K562 (cell line): ENCODE data around the gene STIL. TPM values are rescaled to one million over a fixed set of nuclear protein-coding genes. Genes with fewer than 3 reads are reported as not detected.
A peak's percentile ranks its signal among the peaks of the same experiment; 100 is the strongest.

ENCODE experiments used
- ATAC-seq: fragments of 200-7000 bp; cut with Tn5 transposase; 3 replicates; pipeline ENCODE4 v1.9.1; 2020; ENCODE audit warnings: moderate library complexity
- BruUV-seq: library from RNA; stranded (reverse); fragments of 400-500 nt; replicated peaks from 2 replicates; lab custom pipeline; 2021; lab: Mats Ljungman, UMichigan
- CTCF ChIA-PET: fragments of 300-600 bp; formaldehyde crosslinking; extraction: SDS; loops from one replicate; lab custom pipeline; 2021; ENCODE audit warnings: low intra/inter-chr PET ratio; lab: Yijun Ruan, JAX
- POLR2A ChIA-PET: fragments of 300-600, 350-650 bp; sonication (Branson Sonifier 250); formaldehyde crosslinking; extraction: SDS; loops from one replicate; lab custom pipeline; 2021; ENCODE audit warnings: antibody characterized with exemption, inconsistent platforms; lab: Yijun Ruan, JAX
- DNase-seq, 4 experiments: peaks; one replicate each; pipeline versions ENCODE4 v3.0.0 to v3.0.0-alpha.2; 2011 to 2018; ENCODE audit warnings: low spot score in 3 of 4, mixed read lengths in 3 of 4; ENCODE audit errors: extremely low read depth in 1 of 4
- FAIRE-seq: peaks from 2 replicates; lab custom pipeline; 2011; peaks lifted over from hg19 to GRCh38; lab: Jason Lieb, UNC
- H2AFZ ChIP-seq: 2 replicates; pipeline ENCODE4 v1.6.0; 2011; ENCODE audit warnings: low read depth, low read length, control low read depth, inconsistent platforms
- H3K27ac ChIP-seq: fragments of 200-600 bp; 3 replicates; pipeline ENCODE4 v1.8.0; 2011; ENCODE audit warnings: low read depth, mild to moderate bottlenecking, control low read depth, inconsistent platforms, low read length, moderate library complexity, mixed read lengths; ENCODE audit errors: extremely low read depth
- H3K27me3 ChIP-seq, 2 experiments: fragments of 300-600 bp in 1 of 2; 2 replicates in 1 of 2; 3 replicates in 1 of 2; pipeline versions ENCODE4 v1.6.0 to v1.8.0; 2011; ENCODE audit warnings: inconsistent platforms in 2 of 2, low read length in 2 of 2, mild to moderate bottlenecking in 1 of 2, mixed read lengths in 1 of 2, moderate library complexity in 1 of 2; ENCODE audit not compliant: control insufficient read depth in 2 of 2, insufficient read depth in 2 of 2
- H3K36me3 ChIP-seq: fragments of 300-600 bp; 3 replicates; pipeline ENCODE4 v1.8.0; 2011; ENCODE audit warnings: mild to moderate bottlenecking, low read length, inconsistent platforms; ENCODE audit not compliant: control insufficient read depth, insufficient read depth
- H3K4me1 ChIP-seq, 2 experiments: fragments of 200-600 bp in 1 of 2; replicated peaks in 1 of 2; 2 replicates in 1 of 2; 3 replicates in 1 of 2; pipeline versions ENCODE4 v1.5.1 to v1.8.0; 2011; ENCODE audit warnings: inconsistent platforms in 2 of 2, low read length in 2 of 2, mild to moderate bottlenecking in 1 of 2, mixed read lengths in 1 of 2, moderate library complexity in 1 of 2; ENCODE audit not compliant: control insufficient read depth in 2 of 2, insufficient read depth in 2 of 2
- H3K4me2 ChIP-seq: 2 replicates; pipeline ENCODE4 v1.6.1; 2011; ENCODE audit warnings: low read length, control low read depth, inconsistent platforms, mixed read lengths; ENCODE audit not compliant: insufficient read depth
- H3K4me3 ChIP-seq: fragments of 200-600 bp; sonication (generic), shearing (Covaris generic); 2 replicates; pipeline ENCODE4 v1.5.1; 2016; ENCODE audit warnings: control low read depth, inconsistent platforms
- H3K79me2 ChIP-seq: fragments of 200-600 bp; 3 replicates; pipeline ENCODE4 v1.8.0; 2011; ENCODE audit warnings: low read length, inconsistent platforms; ENCODE audit not compliant: control insufficient read depth, insufficient read depth
- H3K9ac ChIP-seq, 2 experiments: 2 replicates each; pipeline versions ENCODE4 v1.6.0 to v1.6.1; 2011; ENCODE audit warnings: low read depth in 2 of 2, low read length in 2 of 2, control low read depth in 1 of 2, inconsistent platforms in 1 of 2, mild to moderate bottlenecking in 1 of 2, mixed read lengths in 1 of 2; ENCODE audit not compliant: insufficient read depth in 1 of 2
- H3K9me1 ChIP-seq: one replicate; pipeline ENCODE4 v1.6.0; 2011; ENCODE audit warnings: inconsistent platforms, mild to moderate bottlenecking, low read length, moderate library complexity; ENCODE audit not compliant: control insufficient read depth, insufficient read depth
- H3K9me3 ChIP-seq: replicated peaks from 2 replicates; pipeline ENCODE4 v1.5.1; 2011; ENCODE audit warnings: low read depth, low read length, inconsistent platforms; ENCODE audit not compliant: control insufficient read depth, insufficient read depth
- H4K20me1 ChIP-seq: replicated peaks from 2 replicates; pipeline ENCODE4 v1.6.1; 2011; ENCODE audit warnings: low read length, inconsistent platforms, mixed read lengths; ENCODE audit not compliant: control insufficient read depth, insufficient read depth
- ARID2 ChIP-seq: fragments of 450-650 bp; IDR thresholded peaks from 2 replicates; pipeline ENCODE4 v1.6.1; 2017; ENCODE audit warnings: antibody characterized with exemption, mild to moderate bottlenecking
- EHMT2 ChIP-seq: fragments of 450-650 bp; IDR thresholded peaks from 2 replicates; pipeline ENCODE4 v1.6.1; 2018; ENCODE audit warnings: antibody characterized with exemption
- HDAC8 ChIP-seq: fragments of 450-650 bp; IDR thresholded peaks from 2 replicates; pipeline ENCODE4 v1.6.1; 2016; ENCODE audit warnings: mild to moderate bottlenecking, missing genetic modification characterization, moderate library complexity, missing compliant biosample characterization
- ILF3 ChIP-seq: fragments of 450-650 bp; IDR thresholded peaks from 2 replicates; pipeline ENCODE4 v1.6.1; 2018; ENCODE audit warnings: antibody characterized with exemption, mild to moderate bottlenecking, moderate library complexity, borderline replicate concordance
- ILK ChIP-seq: fragments of 450-650 bp; IDR thresholded peaks from 2 replicates; pipeline ENCODE4 v1.6.1; 2016; ENCODE audit warnings: missing genetic modification characterization, low read depth, mild to moderate bottlenecking, missing compliant biosample characterization, moderate library complexity, borderline replicate concordance
- MAFF ChIP-seq: IDR thresholded peaks from 2 replicates; pipeline ENCODE4 v1.6.1; 2012; ENCODE audit warnings: low read length, improper control_type of control experiment
- MAFK ChIP-seq: IDR thresholded peaks from 2 replicates; pipeline ENCODE4 v1.6.1; 2011; ENCODE audit warnings: low read length, improper control_type of control experiment
- MITF ChIP-seq: IDR thresholded peaks from 2 replicates; pipeline ENCODE4 v1.6.1; 2014; ENCODE audit warnings: antibody characterized with exemption
- ZBTB26 ChIP-seq: fragments of 450-650 bp; formaldehyde crosslinking; IDR thresholded peaks from 2 replicates; pipeline ENCODE4 v1.4.0; 2022; ENCODE audit warnings: missing genetic modification characterization
- ZNF511 ChIP-seq: sonication (generic); formaldehyde crosslinking; IDR thresholded peaks from 2 replicates; pipeline ENCODE4 v1.8.0; 2022; ENCODE audit warnings: mild to moderate bottlenecking, missing genetic modification reagents
- ZNF512 ChIP-seq: IDR thresholded peaks from 2 replicates; pipeline ENCODE4 v1.6.1; 2016; ENCODE audit warnings: missing genetic modification characterization, missing compliant biosample characterization
- ZNF764 ChIP-seq: fragments of 250-450 bp; sonication (Bioruptor Pico); IDR thresholded peaks from 2 replicates; pipeline ENCODE4 v1.4.0; 2020; ENCODE audit warnings: low read depth, mild to moderate bottlenecking, moderate library complexity
- WGBS: fragments of 100-300 bp; shearing (Covaris generic); methylation state at CpG from one replicate; pipeline ENCODE4 v1.1.6; 2016; ENCODE audit warnings: low coverage, mixed read lengths; ENCODE audit not compliant: insufficient coverage; ENCODE audit errors: missing lambda C conversion rate; 5-methylcytosine and 5-hydroxymethylcytosine counted together
- in situ Hi-C: fragments of 300-500 bp; cut with MboI; formaldehyde crosslinking; loops from 4 replicates; pipeline ENCODE4 v1.15.0; 2018; ENCODE audit warnings: inconsistent platforms, mixed read lengths
- intact Hi-C: fragments of 100-400 bp; cut with micrococcal nuclease; formaldehyde crosslinking; loops from 2 replicates; pipeline ENCODE4 v1.14.2; 2022
- polyA plus RNA-seq, 8 experiments: library from polyadenylated mRNA; depleted of rRNA in 4 of 8; stranded (reverse) in 5 of 8; unstranded in 3 of 8; fragments of >200 nt; fragmentation: Nextera tagmentation in 2 of 8; fragmentation: Illumina TruSeq in 1 of 8; extraction: Ambion mirVana in 2 of 8; extraction: Trizol in 1 of 8; gene quantifications; 2 replicates each; pipeline versions ENCODE4 v1.2.1 to v1.2.3, GENCODE V29; 2011 to 2014; ENCODE audit warnings: inconsistent platforms in 1 of 8, missing spikeins in 1 of 8
- total RNA-seq, 7 experiments: library from RNA; depleted of rRNA in 6 of 7; stranded (reverse); fragments of >200 nt in 6 of 7; fragmentation: Illumina TruSeq in 2 of 7; extraction: Trizol in 2 of 7; gene quantifications; 2 replicates each; pipeline versions ENCODE4 v1.2.1 to v1.2.3, GENCODE V29; 2011 to 2021; ENCODE audit warnings: low replicate concordance in 1 of 7
- TF ChIP-seq, protein P1 (sequence below): fragments of 450-650 bp; IDR thresholded peaks from 2 replicates; pipeline ENCODE4 v1.6.1; 2016; ENCODE audit warnings: mild to moderate bottlenecking

Gene STIL
- total and polyA plus RNA-seq, 9 of the 15 experiments (the other 6 are each of a cell fraction or from before 2014, with no cell fraction given): 10.5 to 77.4 (median 39.6) TPM

- FAIRE-seq: no peak
- no TSS peak for BruUV-seq
- POLR2A ChIA-PET: interaction anchor here (2.0 to 18.0 kb wide), 2 partner anchors 14 to 20 kb away, joined by 7 to 318 read pairs; partner anchors contain the start of gene STIL
- no peak for ATAC-seq
- DNase-seq: no peak
- H3K36me3 ChIP-seq: peaks cover 6% of the 10 kb centered on the region; the same call in 2 of the 3 replicates
- in situ Hi-C loops: no loop called here
- peaks cover 44% of the 10 kb centered on the region for H3K79me2 ChIP-seq
- H3K27ac ChIP-seq: peak overlapping the region; percentile 0; the same call in 1 of the 3 replicates
- H3K9me3 ChIP-seq: no peaks in the 10 kb centered on the region
- intact Hi-C loops: loop anchor here (5.0 kb wide), 3 partner anchors 100 to 150 kb away; partner anchors contain the start of genes FOXD2 and TAL1
- H2AFZ ChIP-seq: peak overlapping the region; percentile 98; the same call in 1 of the 2 replicates
- CTCF ChIA-PET: no interaction called here
- peak overlapping the region; percentile 28 to 96 for H3K9ac ChIP-seq
- WGBS: 26% methylated on average over 2 of the region's 2 CpGs
- H3K4me2 ChIP-seq: peak overlapping the region; percentile 98
- no peaks in the 10 kb centered on the region for H4K20me1 ChIP-seq
- H3K9me1 ChIP-seq: no peaks in the 10 kb centered on the region
- peaks cover 20 to 24% of the 10 kb centered on the region in 2 experiments; a peak in 4 of 5 replicates for H3K4me1 ChIP-seq
- no peak overlapping the region for H3K4me3 ChIP-seq
- H3K27me3 ChIP-seq: no peaks in the 10 kb centered on the region
- no peak for TF ChIP-seq ZNF764 (CRISPR knock-in tag)
- TF ChIP-seq MAFK: peak; percentile 43; the same call in 1 of the 2 replicates
- peak; percentile 85 for TF ChIP-seq ZNF512
- TF ChIP-seq MAFF: peak; percentile 56
- 0 out of 2 replicates have a peak, but pooled peaks have one; percentile 16 for TF ChIP-seq EHMT2
- peak; percentile 51; the same call in 1 of the 2 replicates for TF ChIP-seq ZBTB26 (CRISPR knock-in tag)
- TF ChIP-seq MITF: no peak
- TF ChIP-seq HDAC8: no peak
- TF ChIP-seq, protein P1, sequence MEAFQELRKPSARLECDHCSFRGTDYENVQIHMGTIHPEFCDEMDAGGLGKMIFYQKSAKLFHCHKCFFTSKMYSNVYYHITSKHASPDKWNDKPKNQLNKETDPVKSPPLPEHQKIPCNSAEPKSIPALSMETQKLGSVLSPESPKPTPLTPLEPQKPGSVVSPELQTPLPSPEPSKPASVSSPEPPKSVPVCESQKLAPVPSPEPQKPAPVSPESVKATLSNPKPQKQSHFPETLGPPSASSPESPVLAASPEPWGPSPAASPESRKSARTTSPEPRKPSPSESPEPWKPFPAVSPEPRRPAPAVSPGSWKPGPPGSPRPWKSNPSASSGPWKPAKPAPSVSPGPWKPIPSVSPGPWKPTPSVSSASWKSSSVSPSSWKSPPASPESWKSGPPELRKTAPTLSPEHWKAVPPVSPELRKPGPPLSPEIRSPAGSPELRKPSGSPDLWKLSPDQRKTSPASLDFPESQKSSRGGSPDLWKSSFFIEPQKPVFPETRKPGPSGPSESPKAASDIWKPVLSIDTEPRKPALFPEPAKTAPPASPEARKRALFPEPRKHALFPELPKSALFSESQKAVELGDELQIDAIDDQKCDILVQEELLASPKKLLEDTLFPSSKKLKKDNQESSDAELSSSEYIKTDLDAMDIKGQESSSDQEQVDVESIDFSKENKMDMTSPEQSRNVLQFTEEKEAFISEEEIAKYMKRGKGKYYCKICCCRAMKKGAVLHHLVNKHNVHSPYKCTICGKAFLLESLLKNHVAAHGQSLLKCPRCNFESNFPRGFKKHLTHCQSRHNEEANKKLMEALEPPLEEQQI: no peak
- no peak for TF ChIP-seq ZNF511
- TF ChIP-seq ILF3: no peak
- TF ChIP-seq ILK (tag): no peak
- 0 out of 2 replicates have a peak, but pooled peaks have one; percentile 22 for TF ChIP-seq ARID2
Observed at GRCh38 chr1:47331875-47332274, 17.9 kb upstream of the STIL start.
